GM19025 (cell line): ENCODE data around the gene FBXO7.
A peak's percentile ranks its signal among the peaks of the same experiment; 100 is the strongest.
"Not testable (repeated sequence)": the region's sequence is repeated elsewhere in the genome, so short reads cannot be mapped to it uniquely, and the experiment has no call there.

Source experiments
- ATAC-seq: cut with Tn5 transposase; IDR thresholded peaks from one replicate; pipeline ENCODE4 v1.9.1; 2021; ENCODE audit warnings: mild to moderate bottlenecking, low read depth, moderate library complexity; ENCODE audit not compliant: unreplicated experiment

FBXO7 gene

GRCh38 chr22:32474635-32475467 is at the start of gene FBXO7:
Gene FBXO7 (plus strand): TSS chr22:32474811. CDS start chr22:32475003, 192 bp downstream.
- ATAC-seq, result peak; percentile 76

DNA sequence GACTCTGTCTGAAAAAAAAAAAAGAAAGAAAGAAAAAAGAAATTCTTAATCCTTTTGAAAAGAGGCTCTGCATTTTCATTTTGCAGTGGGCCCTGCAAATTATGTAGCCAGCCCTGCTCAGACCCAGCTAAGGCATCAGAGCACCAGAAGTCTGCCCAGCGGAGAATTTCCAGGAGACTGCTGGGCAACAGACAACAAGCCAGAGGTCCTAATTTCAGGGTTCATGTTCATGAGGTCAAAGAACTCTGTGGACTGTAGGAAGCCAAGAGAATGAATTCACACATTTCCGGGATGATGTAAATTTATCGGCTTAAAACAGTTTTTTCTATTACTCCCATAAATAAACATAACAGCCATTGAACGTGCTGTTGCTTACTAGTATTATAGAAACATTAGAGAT is 47.7 kb upstream of the FBXO7 start:
- no peak for ATAC-seq

GRCh38 chr22:32430352-32430751 is 44.3 kb upstream of the FBXO7 start:
- no peak for ATAC-seq

GRCh38 chr22:32444068-32444467 is 30.5 kb upstream of the FBXO7 start:
- ATAC-seq, result no peak

GRCh38 chr22:32446321-32446720 is 28.3 kb upstream of the FBXO7 start:
- ATAC-seq, result no peak

- ATAC-seq, result no peak
Measured at GRCh38 chr22:32448980-32449379, 25.6 kb upstream of the FBXO7 start.

GRCh38 chr22:32457031-32457430 is 17.6 kb upstream of the FBXO7 start:
- no peak for ATAC-seq

- no peak for ATAC-seq
Measured at GRCh38 chr22:32462452-32462851, 12.2 kb upstream of the FBXO7 start.

DNA sequence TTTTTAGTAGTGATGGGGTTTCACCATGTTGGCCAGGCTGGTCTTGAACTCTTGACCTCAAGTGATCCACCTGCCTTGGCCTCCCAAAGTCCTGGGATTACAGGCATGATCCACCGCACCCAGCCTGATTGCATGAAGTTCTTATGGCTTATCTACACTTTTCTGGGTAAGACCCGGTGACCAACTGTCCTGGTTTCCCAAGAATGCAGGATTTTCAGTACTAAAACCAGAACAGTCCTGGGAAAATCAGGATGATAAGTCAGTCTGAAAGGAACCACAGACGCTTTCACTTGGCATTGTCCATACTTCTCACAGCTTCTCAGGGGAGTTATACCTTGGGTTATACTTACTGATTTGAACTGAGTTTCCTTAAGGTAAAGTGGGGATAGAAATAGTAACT is 8.9 kb upstream of the FBXO7 start:
- ATAC-seq, result no peak

DNA sequence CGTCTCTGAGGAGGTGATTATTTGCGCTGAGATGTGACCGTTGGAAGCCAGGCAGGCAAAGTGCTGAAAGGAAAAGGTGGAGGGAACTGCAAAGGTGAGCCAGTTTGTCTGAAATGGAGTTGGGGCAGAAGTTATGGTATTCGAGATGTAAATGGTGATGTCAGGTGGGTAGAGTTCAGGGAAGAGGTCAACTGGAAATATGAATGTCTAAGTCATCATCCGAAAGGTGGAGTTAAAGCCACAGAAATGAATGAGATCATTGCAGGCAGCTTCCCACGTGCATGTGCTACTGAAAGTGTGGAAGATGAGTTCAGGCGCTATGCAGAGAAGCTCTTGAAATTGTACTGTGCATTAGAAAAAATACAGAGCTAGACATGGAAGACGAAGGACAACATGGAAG is 8.1 kb upstream of the FBXO7 start:
- no peak for ATAC-seq

DNA sequence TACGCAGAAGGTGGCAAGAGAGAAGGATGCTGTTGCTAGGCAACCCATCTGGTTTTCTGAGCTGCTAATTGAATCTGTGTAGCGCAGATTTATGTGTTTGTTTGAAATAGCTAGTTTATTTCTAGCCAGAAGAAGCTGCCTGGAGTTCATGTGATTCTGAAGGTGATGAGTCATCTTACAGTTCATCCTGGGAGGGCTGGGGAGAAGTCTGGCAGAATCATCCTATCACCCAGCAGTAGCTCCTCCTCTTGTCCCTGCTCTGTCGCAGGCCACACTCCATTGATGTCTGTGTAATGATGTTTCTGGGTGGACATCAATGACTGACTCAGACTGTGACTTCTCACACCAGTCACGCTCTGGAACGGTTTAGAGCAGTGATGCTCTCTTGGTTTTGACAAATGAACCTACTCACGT is 4.8 kb upstream of the FBXO7 start:
- no peak for ATAC-seq

GRCh38 chr22:32473388-32473952 is 1.1 kb upstream of the FBXO7 start:
- no peak for ATAC-seq

DNA sequence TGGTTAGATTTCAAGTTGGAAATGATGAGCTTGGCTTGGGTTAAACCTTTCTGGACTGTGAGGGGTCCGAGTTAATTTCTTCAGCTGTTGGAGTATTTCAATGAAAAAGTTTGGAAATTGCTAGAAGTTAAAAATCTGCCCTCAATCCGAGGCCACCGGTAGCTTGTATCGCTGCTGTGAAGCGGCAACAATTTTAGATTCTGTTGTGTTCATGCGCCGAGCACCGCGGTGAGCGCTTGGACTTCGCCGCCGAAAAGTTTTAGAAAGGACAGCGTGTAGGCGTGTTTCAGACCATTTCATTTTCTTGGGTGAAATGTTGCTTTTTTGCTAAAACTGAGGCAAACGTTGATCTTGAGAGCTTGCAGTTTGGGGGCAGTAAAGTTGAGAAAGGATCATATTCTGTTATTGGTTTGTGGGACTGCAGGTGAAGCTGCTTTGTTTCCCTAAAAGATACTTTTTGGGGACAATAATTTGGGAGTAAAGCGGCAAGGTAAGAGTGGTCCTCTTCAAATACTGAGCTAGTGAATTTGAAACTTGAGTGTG is 928 bp downstream of the FBXO7 start:
- ATAC-seq, result peak; percentile 8

DNA sequence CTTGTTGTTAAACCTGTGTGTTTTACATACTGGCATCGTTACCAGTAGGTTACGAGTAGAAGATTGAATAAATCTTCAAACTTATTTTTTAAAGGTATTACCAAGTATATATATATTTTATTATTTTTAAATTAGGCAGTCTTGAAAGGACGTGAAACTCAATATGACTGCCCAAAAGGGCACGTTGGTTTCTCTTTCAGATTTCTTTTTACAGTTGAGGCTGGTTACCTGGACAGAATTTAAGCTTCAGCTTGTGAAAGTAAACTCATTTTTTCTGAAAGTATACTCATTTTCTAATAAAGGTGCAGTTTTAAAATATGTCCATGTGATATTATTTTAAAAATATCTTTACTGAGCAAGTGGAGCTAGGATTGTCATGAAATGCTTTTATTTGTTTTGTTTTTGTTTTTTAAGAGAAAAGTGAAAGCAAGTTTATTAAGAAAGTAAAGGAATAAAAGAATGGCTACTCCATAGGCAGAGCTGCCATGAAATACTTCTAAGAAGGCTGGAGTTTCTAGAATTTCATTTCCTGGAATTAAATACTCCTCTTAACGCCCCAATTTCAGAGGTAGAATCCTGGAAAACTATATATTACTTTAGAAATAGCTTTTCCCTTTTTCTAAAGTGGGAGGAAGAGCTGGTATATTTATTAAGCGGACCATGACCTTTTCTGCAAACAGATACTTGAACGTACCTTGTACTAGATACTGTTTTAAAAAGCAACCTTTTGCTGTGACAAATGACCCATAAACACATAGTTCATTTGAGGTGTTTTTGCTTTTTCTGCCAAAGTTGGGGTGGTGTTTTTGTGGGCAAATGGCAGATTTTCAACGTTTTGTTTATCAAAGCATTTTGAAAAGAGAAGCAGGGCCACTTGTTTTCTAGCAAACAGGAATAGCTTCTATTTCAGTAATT is 1.9 kb downstream of the FBXO7 start:
- no peak for ATAC-seq

- ATAC-seq, result no peak
Measured at GRCh38 chr22:32477596-32477995, 3.0 kb downstream of the FBXO7 start.

DNA sequence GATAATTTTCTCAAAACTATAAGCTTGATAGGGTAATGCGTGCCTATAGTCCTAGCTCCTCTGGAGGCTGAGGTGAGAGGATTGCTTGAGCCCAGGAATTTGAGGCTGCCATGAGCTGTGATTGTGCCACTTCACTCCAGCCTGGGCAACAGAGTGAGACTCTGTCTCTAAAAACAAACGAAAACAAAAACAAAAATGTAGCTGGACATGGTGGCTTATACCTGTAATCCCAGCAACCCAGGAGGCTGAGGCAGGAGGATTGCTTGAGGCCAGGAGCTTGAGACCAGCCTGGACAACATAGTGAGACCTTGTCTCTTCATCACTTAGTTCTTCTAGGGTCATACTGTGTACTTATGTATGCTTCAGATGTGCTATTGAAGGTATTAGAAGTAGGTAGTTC is 3.9 kb downstream of the FBXO7 start:
- ATAC-seq, result not testable (repeated sequence)

- no peak for ATAC-seq
Measured at GRCh38 chr22:32478994-32479393, 4.4 kb downstream of the FBXO7 start.

DNA sequence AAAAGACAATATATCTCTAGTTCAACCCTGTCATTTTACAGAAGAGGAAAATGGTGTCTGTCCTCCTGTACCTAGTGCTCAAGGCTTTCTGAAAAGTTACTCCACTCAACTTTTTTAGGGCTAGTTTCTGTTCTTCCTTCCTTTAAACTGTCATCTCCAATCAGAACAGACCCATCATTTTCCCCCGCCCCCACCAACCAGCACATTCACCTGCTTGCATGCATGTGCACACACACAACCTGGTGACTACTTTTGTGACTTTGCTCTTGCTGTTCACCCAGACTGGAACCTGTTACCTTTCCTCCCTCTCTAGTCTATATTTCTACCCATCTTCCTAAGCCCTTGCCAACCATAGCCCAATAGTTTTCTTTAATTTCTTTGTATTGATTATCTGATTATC is 5.6 kb downstream of the FBXO7 start:
- no peak for ATAC-seq

GRCh38 chr22:32482708-32483107 is 8.1 kb downstream of the FBXO7 start:
- ATAC-seq, result no peak

- no peak for ATAC-seq
Measured at GRCh38 chr22:32486656-32487390, 12.2 kb downstream of the FBXO7 start.
